Mammary epithelial cell (primary cell): ENCODE results near the gene FZD1.

Source experiments
- EZH2 ChIP-seq: IDR thresholded peaks from 2 replicates; pipeline ENCODE4 v1.6.1; 2012; ENCODE audit warnings: low read length, inconsistent platforms, borderline replicate concordance
- TF ChIP-seq, protein P1 (sequence below), 2 donors: IDR thresholded peaks in 1 of 2; conservative IDR thresholded peaks in 1 of 2; 2 replicates each; pipeline ENCODE4 v1.5.1; 2011 to 2012; ENCODE audit warnings: inconsistent platforms in 2 of 2, low read length in 2 of 2, mild to moderate bottlenecking in 2 of 2, control low read depth in 1 of 2, low read depth in 1 of 2; ENCODE audit not compliant: insufficient read depth in 1 of 2; ENCODE audit errors: extremely low read depth in 1 of 2

DNA sequence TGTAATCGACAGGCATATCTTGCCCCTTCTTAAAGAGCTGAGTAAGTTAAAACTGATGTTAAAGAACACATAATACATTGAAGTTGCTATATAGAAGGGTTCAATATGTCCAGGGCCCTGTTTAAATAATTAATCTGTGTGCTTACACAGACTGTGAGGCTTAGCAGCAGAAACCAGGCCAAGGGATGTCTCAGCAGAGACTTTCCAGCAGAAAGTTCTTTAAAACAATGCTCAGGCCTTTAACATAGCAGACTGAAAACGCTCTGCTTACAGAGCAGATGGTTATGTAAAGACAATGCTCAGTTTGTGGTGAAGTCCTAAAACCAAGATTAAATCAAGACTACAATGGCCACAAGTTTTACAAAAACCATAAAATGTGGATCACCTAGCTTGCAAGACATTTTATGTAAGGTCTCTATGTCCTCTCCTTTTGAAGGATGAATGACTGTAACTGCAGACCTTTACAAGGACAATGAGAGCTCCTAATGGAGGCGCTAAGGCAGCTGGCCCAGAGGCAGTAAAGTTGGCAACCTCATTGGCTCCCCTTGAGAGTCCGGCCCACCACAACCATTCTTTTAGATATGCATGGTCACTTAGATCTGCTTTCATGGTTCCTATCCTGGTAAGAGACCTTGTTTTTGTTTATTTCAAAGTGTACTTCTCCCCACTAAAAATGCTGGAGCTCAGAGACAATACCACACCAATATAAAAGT is 56.3 kb downstream of the FZD1 start:
- TF ChIP-seq, protein P1, sequence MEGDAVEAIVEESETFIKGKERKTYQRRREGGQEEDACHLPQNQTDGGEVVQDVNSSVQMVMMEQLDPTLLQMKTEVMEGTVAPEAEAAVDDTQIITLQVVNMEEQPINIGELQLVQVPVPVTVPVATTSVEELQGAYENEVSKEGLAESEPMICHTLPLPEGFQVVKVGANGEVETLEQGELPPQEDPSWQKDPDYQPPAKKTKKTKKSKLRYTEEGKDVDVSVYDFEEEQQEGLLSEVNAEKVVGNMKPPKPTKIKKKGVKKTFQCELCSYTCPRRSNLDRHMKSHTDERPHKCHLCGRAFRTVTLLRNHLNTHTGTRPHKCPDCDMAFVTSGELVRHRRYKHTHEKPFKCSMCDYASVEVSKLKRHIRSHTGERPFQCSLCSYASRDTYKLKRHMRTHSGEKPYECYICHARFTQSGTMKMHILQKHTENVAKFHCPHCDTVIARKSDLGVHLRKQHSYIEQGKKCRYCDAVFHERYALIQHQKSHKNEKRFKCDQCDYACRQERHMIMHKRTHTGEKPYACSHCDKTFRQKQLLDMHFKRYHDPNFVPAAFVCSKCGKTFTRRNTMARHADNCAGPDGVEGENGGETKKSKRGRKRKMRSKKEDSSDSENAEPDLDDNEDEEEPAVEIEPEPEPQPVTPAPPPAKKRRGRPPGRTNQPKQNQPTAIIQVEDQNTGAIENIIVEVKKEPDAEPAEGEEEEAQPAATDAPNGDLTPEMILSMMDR (conservative IDR thresholded peaks at IDR 0.05 in 1 of 2, IDR thresholded peaks at IDR 0.05 in 1 of 2; ENCODE audit: extremely low read depth in 1 of 2, insufficient read depth in 1 of 2, low read depth in 1 of 2, low read length in 2 of 2): no peak
- TF ChIP-seq EZH2: no peak
